K562 (cell line): ENCODE data around the gene RBM34. TPM values are rescaled to one million over a fixed set of nuclear protein-coding genes. Genes with fewer than 3 reads are reported as not detected.

Experiments used
- ARID4B ChIP-seq: sonication (generic); formaldehyde crosslinking; IDR thresholded peaks from 2 replicates; pipeline ENCODE4 v1.8.0; 2022; ENCODE audit warnings: mild to moderate bottlenecking, missing genetic modification reagents
- CCNT2 ChIP-seq: IDR thresholded peaks from 2 replicates; pipeline ENCODE4 v1.6.1; 2011; ENCODE audit warnings: borderline replicate concordance, low read depth, mild to moderate bottlenecking, moderate library complexity, mixed read lengths, low read length; ENCODE audit not compliant: insufficient read length; ENCODE audit errors: extremely low read depth
- CSDE1 ChIP-seq, 2 experiments: fragments of 450-650 bp; IDR thresholded peaks; 2 replicates each; pipeline ENCODE4 v1.6.1; 2016; ENCODE audit warnings: mild to moderate bottlenecking in 1 of 2
- E2F8 ChIP-seq: fragments of 450-650 bp; IDR thresholded peaks from 2 replicates; pipeline ENCODE4 v1.7.1; 2018; ENCODE audit warnings: mild to moderate bottlenecking, low read depth; ENCODE audit not compliant: partially characterized antibody
- ELF2 ChIP-seq: fragments of 250-450 bp; sonication (Bioruptor Pico); IDR thresholded peaks from 2 replicates; pipeline ENCODE4 v1.5.0; 2021; ENCODE audit warnings: mild to moderate bottlenecking
- HDAC2 ChIP-seq: fragments of 450-650 bp; IDR thresholded peaks from 2 replicates; pipeline ENCODE4 v1.6.1; 2016; ENCODE audit warnings: mild to moderate bottlenecking
- MCM7 ChIP-seq, 2 experiments: fragments of 450-650 bp; IDR thresholded peaks; 2 replicates each; pipeline ENCODE4 v1.6.1; 2016 to 2018
- NONO ChIP-seq, 2 experiments: fragments of 200-400 bp in 1 of 2; fragments of 450-650 bp in 1 of 2; formaldehyde crosslinking in 1 of 2; IDR thresholded peaks; 2 replicates each; pipeline ENCODE4 v1.6.1; 2017; ENCODE audit warnings: low read depth in 2 of 2, mild to moderate bottlenecking in 2 of 2, moderate library complexity in 2 of 2, low read length in 1 of 2
- PHF21A ChIP-seq: fragments of 450-650 bp; IDR thresholded peaks from 2 replicates; pipeline ENCODE4 v1.6.1; 2017; ENCODE audit warnings: low read depth, borderline replicate concordance
- POLR2AphosphoS5 ChIP-seq: IDR thresholded peaks from 2 replicates; pipeline ENCODE4 v1.6.1; 2011; ENCODE audit warnings: mild to moderate bottlenecking, low read depth, low read length, moderate library complexity; ENCODE audit not compliant: control insufficient read depth, insufficient read depth
- SAP30 ChIP-seq: fragments of 200-600 bp; sonication (generic); IDR thresholded peaks from 2 replicates; pipeline ENCODE4 v1.6.1; 2012; ENCODE audit warnings: borderline replicate concordance, low read depth, mild to moderate bottlenecking, moderate library complexity, low read length, control low read depth, inconsistent platforms; ENCODE audit not compliant: insufficient read depth, poor library complexity, severe bottlenecking
- TCFL5 ChIP-seq: fragments of 250-450 bp; sonication (Bioruptor Pico); conservative IDR thresholded peaks from 2 replicates; pipeline ENCODE4 v1.6.1; 2021; ENCODE audit warnings: mild to moderate bottlenecking, moderate library complexity, matching md5 sums
- VEZF1 ChIP-seq: fragments of 200-800 bp; sonication (Bioruptor generic); IDR thresholded peaks from 2 replicates; pipeline ENCODE4 v1.6.1; 2017; ENCODE audit warnings: missing genetic modification characterization, missing compliant biosample characterization
- ZC3H11A ChIP-seq: IDR thresholded peaks from 2 replicates; pipeline ENCODE4 v1.6.1; 2012; ENCODE audit warnings: low read depth, low read length, improper control_type of control experiment
- ZC3H4 ChIP-seq: sonication (generic); formaldehyde crosslinking; IDR thresholded peaks from 2 replicates; pipeline ENCODE4 v1.9.0; 2021; ENCODE audit warnings: missing genetic modification reagents, borderline replicate concordance
- ZNF174 ChIP-seq: fragments of 250-450 bp; sonication (Bioruptor Pico); IDR thresholded peaks from 2 replicates; pipeline ENCODE4 v1.4.0; 2020; ENCODE audit warnings: mild to moderate bottlenecking
- ZNF655 ChIP-seq: fragments of 250-450 bp; sonication (Bioruptor Pico); IDR thresholded peaks from 2 replicates; pipeline ENCODE4 v1.5.0; 2021
- ZNF77 ChIP-seq: fragments of 250-450 bp; sonication (Bioruptor Pico); IDR thresholded peaks from 2 replicates; pipeline ENCODE4 v1.5.0; 2020
- polyA plus RNA-seq, 8 experiments: library from polyadenylated mRNA; depleted of rRNA in 4 of 8; stranded (reverse) in 5 of 8; unstranded in 3 of 8; fragments of >200 nt; fragmentation: Nextera tagmentation in 2 of 8; fragmentation: Illumina TruSeq in 1 of 8; extraction: Ambion mirVana in 2 of 8; extraction: Trizol in 1 of 8; gene quantifications; 2 replicates each; pipeline versions ENCODE4 v1.2.1 to v1.2.3, GENCODE V29; 2011 to 2014; ENCODE audit warnings: inconsistent platforms in 1 of 8, missing spikeins in 1 of 8
- total RNA-seq, 7 experiments: library from RNA; depleted of rRNA in 6 of 7; stranded (reverse); fragments of >200 nt in 6 of 7; fragmentation: Illumina TruSeq in 2 of 7; extraction: Trizol in 2 of 7; gene quantifications; 2 replicates each; pipeline versions ENCODE4 v1.2.1 to v1.2.3, GENCODE V29; 2011 to 2021; ENCODE audit warnings: low replicate concordance in 1 of 7

RBM34 gene
- total and polyA plus RNA-seq, 9 of the 15 experiments (the other 6 are each of a cell fraction or from before 2014, with no cell fraction given), result 64.0 to 178 (median 124) TPM

GRCh38 chr1:235090406-235091069 is 70.5 kb downstream of the RBM34 start (continued):
- peak; percentile 64; the same call in 1 of the 2 replicates for TF ChIP-seq VEZF1
- TF ChIP-seq ZC3H4, result no peak
- no peak for TF ChIP-seq ZNF655
- no peak for TF ChIP-seq ARID4B (CRISPR knock-in tag)
- TF ChIP-seq ZC3H11A, result no peak
- no peak for TF ChIP-seq PHF21A
- TF ChIP-seq POLR2AphosphoS5, result no peak
- no peak for TF ChIP-seq CCNT2
- no peak for TF ChIP-seq MCM7 (IDR thresholded peaks at IDR 0.05)
- TF ChIP-seq ELF2 (CRISPR knock-in tag), result no peak
- TF ChIP-seq ZNF174 (CRISPR knock-in tag), result no peak
- TF ChIP-seq CSDE1 (IDR thresholded peaks at IDR 0.05), result no peak
- TF ChIP-seq NONO (IDR thresholded peaks at IDR 0.05; ENCODE audit: low read depth in 2 of 2, low read length in 1 of 2), result no peak
- no peak for TF ChIP-seq TCFL5
- TF ChIP-seq ZNF77 (CRISPR knock-in tag), result no peak
- TF ChIP-seq SAP30, result no peak
- TF ChIP-seq HDAC2, result peak; percentile 65
- no peak for TF ChIP-seq E2F8
